Kidney epithelial cell (primary cell): ENCODE results near the gene ZNF436. TPM values are rescaled to one million over a fixed set of nuclear protein-coding genes. Genes with fewer than 3 reads are reported as not detected.

ENCODE experiments used
- DNase-seq: peaks from one replicate; pipeline ENCODE4 v3.0.0-alpha.2; 2010; ENCODE audit warnings: low read depth
- H3K27me3 ChIP-seq: 2 replicates; pipeline ENCODE4 v1.6.0; 2011; ENCODE audit warnings: low read length; ENCODE audit not compliant: control insufficient read depth, insufficient read depth
- H3K36me3 ChIP-seq: 2 replicates; pipeline ENCODE4 v1.5.1; 2011; ENCODE audit warnings: low read length; ENCODE audit not compliant: control insufficient read depth, insufficient read depth
- H3K4me3 ChIP-seq: 2 replicates; pipeline ENCODE4 v1.5.1; 2011; ENCODE audit warnings: low read depth, mild to moderate bottlenecking, control low read depth, low read length
- total RNA-seq: library from RNA; depleted of rRNA; stranded (reverse); fragments of >200 nt; gene quantifications from 2 replicates; pipeline ENCODE4 v1.2.3, GENCODE V29; 2015
- TF ChIP-seq, protein P1 (sequence below): IDR thresholded peaks from 2 replicates; pipeline ENCODE4 v1.5.1; 2011; ENCODE audit warnings: mild to moderate bottlenecking, moderate library complexity, low read length, control low read depth, inconsistent platforms; ENCODE audit not compliant: insufficient read depth, poor library complexity, severe bottlenecking

The ZNF436 gene
- total RNA-seq, 1 donor from 2014 or later = 11.7 TPM

DNA sequence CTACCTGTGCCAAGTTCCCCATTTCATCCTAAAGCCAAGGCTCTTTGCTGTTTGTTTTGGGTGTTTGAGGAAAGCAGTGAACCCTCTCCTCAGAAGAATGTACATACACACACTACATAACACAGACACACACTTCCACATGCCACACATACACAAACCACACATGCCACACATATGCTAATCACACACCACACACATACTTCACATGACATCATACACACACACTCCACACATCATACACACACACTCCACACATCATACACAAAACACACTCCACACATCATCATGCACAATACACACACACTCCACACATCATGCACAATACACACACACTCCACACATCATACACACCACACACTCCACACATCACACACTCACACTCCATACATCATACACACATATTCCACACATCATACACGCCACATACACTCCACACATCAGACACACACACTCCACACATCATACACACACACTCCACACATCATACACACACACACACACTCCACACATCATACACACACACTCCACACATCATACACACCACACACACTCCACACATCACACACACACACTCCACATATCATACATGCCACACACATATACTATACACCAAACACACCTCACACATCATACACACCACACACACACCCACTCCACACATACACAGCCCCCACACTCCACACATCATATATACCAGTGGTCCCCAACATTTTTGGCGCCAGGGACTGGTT, 22.7 kb upstream of the ZNF436 start:
- TF ChIP-seq, protein P1, sequence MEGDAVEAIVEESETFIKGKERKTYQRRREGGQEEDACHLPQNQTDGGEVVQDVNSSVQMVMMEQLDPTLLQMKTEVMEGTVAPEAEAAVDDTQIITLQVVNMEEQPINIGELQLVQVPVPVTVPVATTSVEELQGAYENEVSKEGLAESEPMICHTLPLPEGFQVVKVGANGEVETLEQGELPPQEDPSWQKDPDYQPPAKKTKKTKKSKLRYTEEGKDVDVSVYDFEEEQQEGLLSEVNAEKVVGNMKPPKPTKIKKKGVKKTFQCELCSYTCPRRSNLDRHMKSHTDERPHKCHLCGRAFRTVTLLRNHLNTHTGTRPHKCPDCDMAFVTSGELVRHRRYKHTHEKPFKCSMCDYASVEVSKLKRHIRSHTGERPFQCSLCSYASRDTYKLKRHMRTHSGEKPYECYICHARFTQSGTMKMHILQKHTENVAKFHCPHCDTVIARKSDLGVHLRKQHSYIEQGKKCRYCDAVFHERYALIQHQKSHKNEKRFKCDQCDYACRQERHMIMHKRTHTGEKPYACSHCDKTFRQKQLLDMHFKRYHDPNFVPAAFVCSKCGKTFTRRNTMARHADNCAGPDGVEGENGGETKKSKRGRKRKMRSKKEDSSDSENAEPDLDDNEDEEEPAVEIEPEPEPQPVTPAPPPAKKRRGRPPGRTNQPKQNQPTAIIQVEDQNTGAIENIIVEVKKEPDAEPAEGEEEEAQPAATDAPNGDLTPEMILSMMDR = no peak
- no peak for DNase-seq
- Histone ChIP-seq H3K4me3 (no peak overlapping the region), H3K36me3 (no peaks in the 10 kb centered on the region), H3K27me3 (no peaks in the 10 kb centered on the region)

DNA sequence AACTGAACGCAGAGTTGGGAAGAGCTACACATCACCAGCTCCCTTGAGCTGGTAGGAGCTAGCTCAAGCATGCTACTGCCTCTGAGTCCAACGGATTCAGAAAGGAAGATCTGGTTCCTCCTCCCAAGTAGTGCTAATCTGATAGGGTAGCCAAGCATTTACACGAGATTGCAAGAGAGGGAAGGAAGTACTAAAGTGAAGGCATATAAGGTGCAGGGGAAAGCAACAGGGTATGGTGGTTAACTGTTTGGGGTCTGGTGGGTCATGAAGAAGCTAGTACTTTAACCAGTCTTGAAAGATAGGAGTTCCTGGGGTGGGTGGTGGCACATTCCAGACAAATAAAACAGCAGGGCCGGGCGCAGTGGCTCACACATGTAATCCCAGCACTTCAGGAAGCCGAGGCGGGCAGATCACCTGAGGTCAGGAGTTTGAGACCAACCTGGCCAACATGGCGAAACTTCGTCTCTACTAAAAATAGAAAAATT, 20.2 kb upstream of the ZNF436 start:
- no peaks in the 10 kb centered on the region for H3K36me3 ChIP-seq
- no peaks in the 10 kb centered on the region for H3K27me3 ChIP-seq
- TF ChIP-seq, protein P1 = no peak
- no peak for DNase-seq
- no peak overlapping the region for H3K4me3 ChIP-seq

DNA sequence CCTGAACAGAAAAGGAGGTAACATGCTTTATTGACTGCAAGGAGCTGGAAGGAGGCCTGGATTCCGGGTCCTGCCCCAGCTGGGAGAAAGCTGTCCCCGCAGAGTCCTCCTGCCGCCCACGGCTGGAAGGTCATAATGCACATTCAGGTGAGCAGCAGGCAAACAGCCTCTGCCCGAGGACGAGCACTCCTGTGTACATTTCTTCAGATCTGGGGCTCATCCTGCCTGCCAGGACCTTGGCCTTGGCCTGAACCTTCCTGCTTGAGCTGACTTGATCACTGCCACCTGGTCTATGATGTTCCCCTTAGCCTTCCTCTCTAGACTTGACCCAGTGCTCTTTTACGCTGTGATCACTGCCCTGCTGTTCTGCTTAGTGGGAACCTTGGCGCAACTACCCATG, 17.9 kb upstream of the ZNF436 start:
- no peaks in the 10 kb centered on the region for H3K36me3 ChIP-seq
- DNase-seq = no peak
- TF ChIP-seq, protein P1 = no peak

DNA sequence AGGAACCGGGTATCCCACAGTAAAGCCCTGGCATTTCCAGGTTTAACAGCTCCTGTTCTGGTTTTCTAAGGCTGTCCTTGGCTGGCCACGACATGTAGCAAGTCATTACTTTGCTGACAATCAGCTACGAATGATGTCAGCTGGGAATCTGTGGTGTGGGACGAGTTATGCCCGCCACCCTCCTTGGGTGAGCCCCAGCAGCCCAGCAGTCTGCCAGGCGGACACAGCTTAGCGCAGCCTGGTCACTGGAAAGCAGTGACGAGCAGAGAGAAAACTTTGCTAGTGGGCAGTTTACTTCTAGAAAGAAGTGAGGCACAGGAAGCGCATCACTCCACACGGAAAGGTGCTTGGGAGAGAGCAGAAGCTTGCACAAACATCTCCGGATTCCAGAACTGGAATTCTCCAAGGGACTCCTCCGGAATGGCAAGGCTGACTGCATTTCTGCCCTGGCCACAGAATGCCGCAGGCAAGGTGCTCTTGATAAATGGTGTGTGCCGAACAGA, 15.5 kb upstream of the ZNF436 start:
- Histone ChIP-seq H3K27me3 (no peaks in the 10 kb centered on the region), H3K4me3 (no peak overlapping the region), H3K36me3 (no peaks in the 10 kb centered on the region)
- DNase-seq = no peak
- TF ChIP-seq, protein P1 = no peak

More for the DNA sequence above, 17.9 kb upstream of the ZNF436 start:
- no peak overlapping the region for H3K4me3 ChIP-seq
- no peaks in the 10 kb centered on the region for H3K27me3 ChIP-seq

DNA sequence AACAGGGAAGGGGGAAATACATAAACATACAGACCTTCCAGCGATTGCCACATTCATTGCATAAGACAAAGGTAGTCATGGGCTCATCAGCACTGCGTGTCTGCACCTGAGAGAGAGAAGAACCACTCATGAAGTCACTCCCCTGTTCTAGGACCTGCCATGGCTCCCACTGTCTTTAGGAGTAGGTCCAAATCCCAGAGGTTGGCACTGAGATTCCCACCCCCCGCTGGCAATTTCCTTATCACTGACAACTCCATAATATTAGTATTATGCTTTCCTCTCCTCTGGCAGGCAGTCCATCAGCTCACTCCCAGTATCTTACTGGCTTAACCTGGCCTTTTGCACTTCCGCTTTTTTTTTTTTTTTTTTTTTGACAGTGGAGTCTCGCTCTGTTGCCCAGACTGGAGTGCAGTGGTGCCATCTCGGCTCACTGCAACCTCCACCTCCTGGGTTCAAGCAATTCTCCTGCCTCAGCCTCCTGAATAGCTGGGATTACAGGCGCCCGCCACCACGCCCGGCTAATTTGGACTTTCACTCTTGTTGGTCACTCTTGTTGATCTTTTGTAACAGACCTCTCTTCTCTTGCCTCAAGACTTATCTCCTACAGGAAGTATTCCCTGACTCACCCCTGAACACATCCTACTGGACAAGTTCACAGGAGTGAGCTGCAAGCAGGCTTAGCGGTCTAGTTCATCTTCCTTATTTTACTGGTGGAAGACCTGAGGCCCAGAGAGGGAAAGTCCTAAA, 14.8 kb upstream of the ZNF436 start:
- TF ChIP-seq, protein P1 = no peak
- DNase-seq = no peak
- Histone ChIP-seq H3K27me3 (no peaks in the 10 kb centered on the region), H3K36me3 (no peaks in the 10 kb centered on the region), H3K4me3 (no peak overlapping the region)
